HL-60 (cell line): Measurements from ENCODE around the gene FCRLA.
"Not testable (repeated sequence)": the region's sequence is repeated elsewhere in the genome, so short reads cannot be mapped to it uniquely, and the experiment has no call there.

Experiments used
- CTCF ChIP-seq: IDR thresholded peaks from one replicate; pipeline ENCODE4 v1.5.1; 2011; ENCODE audit warnings: low read length, control low read depth, inconsistent platforms; ENCODE audit not compliant: insufficient read depth
- GABPA ChIP-seq: IDR thresholded peaks from 2 replicates; pipeline ENCODE4 v1.6.1; 2012; ENCODE audit warnings: low read depth
- POLR2AphosphoS5 ChIP-seq: IDR thresholded peaks from 2 replicates; pipeline ENCODE4 v1.6.1; 2012; ENCODE audit warnings: low read depth
- REST ChIP-seq: IDR thresholded peaks from 2 replicates; pipeline ENCODE4 v1.6.1; 2012; ENCODE audit warnings: low read depth; ENCODE audit not compliant: insufficient replicate concordance
- SPI1 ChIP-seq: IDR thresholded peaks from 2 replicates; pipeline ENCODE4 v1.6.1; 2012; ENCODE audit warnings: low read depth, mild to moderate bottlenecking, borderline replicate concordance

GRCh38 chr1:161662684-161663339 lies 44.2 kb upstream of the FCRLA start, which contains the start of gene FCGR2B:
- not testable (repeated sequence) for TF ChIP-seq POLR2AphosphoS5, CTCF, SPI1, GABPA, REST
